Spleen (tissue), 11 donors: Measurements from ENCODE around the gene SEC62. TPM values are rescaled to one million over a fixed set of nuclear protein-coding genes. Genes with fewer than 3 reads are reported as not detected.

Experiments used
- DNase-seq: peaks from one replicate; pipeline ENCODE4 v3.0.0-alpha.2; 2020
- H3K27ac ChIP-seq, 8 donors: fragments of 200-600 bp; sonication (generic) in 7 of 8; 1 replicate in 4 of 8; 2 replicates in 4 of 8; pipeline versions ENCODE4 v1.5.0 to v1.8.0; 2016 to 2021; ENCODE audit warnings: inconsistent platforms in 4 of 8, mild to moderate bottlenecking in 4 of 8, moderate library complexity in 1 of 8
- H3K27me3 ChIP-seq, 7 donors: fragments of 200-600 bp; sonication (generic) in 6 of 7; replicated peaks in 1 of 7; 1 replicate in 4 of 7; 2 replicates in 3 of 7; pipeline versions ENCODE4 v1.5.0 to v1.8.0; 2016 to 2021; ENCODE audit warnings: inconsistent platforms in 3 of 7, mild to moderate bottlenecking in 1 of 7
- H3K36me3 ChIP-seq, 6 donors: fragments of 200-600 bp; sonication (generic) in 5 of 6; 1 replicate in 4 of 6; 2 replicates in 2 of 6; pipeline versions ENCODE4 v1.5.0 to v1.8.0; 2016 to 2021; ENCODE audit warnings: inconsistent platforms in 2 of 6
- H3K4me1 ChIP-seq, 6 donors: fragments of 200-600 bp; sonication (generic) in 5 of 6; 1 replicate in 3 of 6; 2 replicates in 3 of 6; pipeline versions ENCODE4 v1.5.0 to v1.8.0; 2016 to 2021; ENCODE audit warnings: inconsistent platforms in 3 of 6
- H3K4me3 ChIP-seq, 8 donors: fragments of 200-600 bp; sonication (generic) in 7 of 8; 1 replicate in 4 of 8; 2 replicates in 4 of 8; pipeline versions ENCODE4 v1.5.0 to v1.8.0; 2016 to 2021; ENCODE audit warnings: inconsistent platforms in 4 of 8, mild to moderate bottlenecking in 4 of 8, moderate library complexity in 2 of 8
- H3K9me3 ChIP-seq, 8 donors: fragments of 200-600 bp; sonication (generic) in 7 of 8; 1 replicate in 4 of 8; 2 replicates in 4 of 8; pipeline versions ENCODE4 v1.5.0 to v1.8.0; 2016 to 2021; ENCODE audit warnings: inconsistent platforms in 4 of 8
- CTCF ChIP-seq, 11 experiments: fragments of 200-600 bp in 7 of 11; fragments of 450-650 bp in 4 of 11; sonication (generic) in 4 of 11; IDR thresholded peaks in 8 of 11; conservative IDR thresholded peaks in 3 of 11; 1 replicate in 7 of 11; 2 replicates in 4 of 11; pipeline versions ENCODE4 v1.4.0 to v1.8.0; 2016 to 2021; ENCODE audit warnings: antibody characterized with exemption in 11 of 11, inconsistent platforms in 4 of 11, mild to moderate bottlenecking in 1 of 11
- POLR2A ChIP-seq, 3 donors: fragments of 450-650 bp; IDR thresholded peaks; one replicate each; pipeline ENCODE4 v1.5.1; 2017; ENCODE audit warnings: antibody characterized with exemption in 3 of 3, mild to moderate bottlenecking in 1 of 3
- POLR2AphosphoS5 ChIP-seq, 3 donors: sonication (generic); formaldehyde crosslinking; IDR thresholded peaks; one replicate each; pipeline ENCODE4 v1.5.1; 2017; ENCODE audit warnings: antibody characterized with exemption in 3 of 3
- WGBS, 5 donors: extraction: QIAGEN DNeasy Blood & Tissue Kit in 3 of 5; methylation state at CpG; one replicate each; pipeline versions ENCODE4 v1.1.5 to v1.1.7; 2013 to 2018; 5-methylcytosine and 5-hydroxymethylcytosine counted together
- intact Hi-C: fragments of 100-400 bp; cut with DNase I; formaldehyde crosslinking; loops from one replicate; pipeline ENCODE4 v1.15.0; 2023; ENCODE audit warnings: low total_unique reads
- polyA plus RNA-seq, 3 donors: library from polyadenylated mRNA; stranded (reverse); fragments of 200-250 nt; gene quantifications; one replicate each; pipeline ENCODE4 v1.2.1, GENCODE V29; 2013
- total RNA-seq, 7 donors: library from RNA; depleted of rRNA in 3 of 7; stranded (reverse); fragments of >200 nt in 3 of 7; fragmentation: NEBNext Ultra II Directional in 4 of 7; extraction: Animal tissue kit (Norgen Biotek cat#: 25700) in 4 of 7; gene quantifications; one replicate each; pipeline versions ENCODE4 v1.1.0 to v1.2.1, GENCODE V29; 2016 to 2021
- donor health status: healthy with polysubstance abuse.
- donor health status: DM: no; HTN: no; CAD: no; lungs with moderate emphysema.
- donor health status: DM: no; HTN: no; CAD: no.
- donor health status: Bipolar disorder and iron deficiency.
- donor health status: healthy.
- donor health status: DM: no; HTN: no; CAD: no.
- donor health status: DM: yes; HTN: yes; CAD: no.

SEC62 gene
- total and polyA plus RNA-seq, 10 donors: 32.8 to 178 (median 105) TPM

- peak overlapping the region in 2 of 8 donors; percentile 65 to 83 for H3K27ac ChIP-seq
- no peaks in the 10 kb centered on the region for H3K27me3 ChIP-seq
- no peaks in the 10 kb centered on the region for H3K36me3 ChIP-seq
- H3K4me1 ChIP-seq: peaks cover 0 to 35% (median 16%) of the 10 kb centered on the region in 6 donors
- H3K9me3 ChIP-seq: no peaks in the 10 kb centered on the region
- TF ChIP-seq CTCF (IDR thresholded peaks at IDR 0.05 in 8 of 11, conservative IDR thresholded peaks at IDR 0.05 in 3 of 11) (no peak), POLR2AphosphoS5 (IDR thresholded peaks at IDR 0.05) (no peak), POLR2A (IDR thresholded peaks at IDR 0.05) (no peak)
- no peak for DNase-seq
- H3K4me3 ChIP-seq: no peak overlapping the region
- WGBS, 5 donors: 90 to 100% (median 95%) methylated on average over 3 of the region's 3 CpGs
- intact Hi-C loops: no loop called here
These were observed 35.8 kb upstream of the SEC62 start for GRCh38 chr3:169930843-169931242.

- 67 to 75% (median 69%) methylated on average over 14 of the region's 14 CpGs for WGBS, 5 donors
These were observed 34.7 kb upstream of the SEC62 start for GRCh38 chr3:169931747-169932520.

GRCh38 chr3:169939320-169939719 lies 27.3 kb upstream of the SEC62 start:
- H3K27ac ChIP-seq: peak overlapping the region in 6 of 8 donors; percentile 63 to 89 (median 72)
- no peak overlapping the region for H3K4me3 ChIP-seq
- peaks cover 0 to 62% (median 21%) of the 10 kb centered on the region in 6 donors for H3K4me1 ChIP-seq
- H3K36me3 ChIP-seq: no peaks in the 10 kb centered on the region
- TF ChIP-seq POLR2AphosphoS5 (IDR thresholded peaks at IDR 0.05) (no peak), CTCF (IDR thresholded peaks at IDR 0.05 in 8 of 11, conservative IDR thresholded peaks at IDR 0.05 in 3 of 11) (no peak)
- no peaks in the 10 kb centered on the region for H3K27me3 ChIP-seq
- DNase-seq: no peak
- WGBS, 5 donors: 29 to 62% (median 57%) methylated on average over 1 of the region's 1 CpG
- intact Hi-C loops: no loop called here
- no peaks in the 10 kb centered on the region for H3K9me3 ChIP-seq

More at GRCh38 chr3:169931747-169932520, 34.7 kb upstream of the SEC62 start:
- TF ChIP-seq POLR2A (IDR thresholded peaks at IDR 0.05) (no peak), POLR2AphosphoS5 (IDR thresholded peaks at IDR 0.05) (peak in 2 of 3 donors; percentile 46 to 67)
- Histone ChIP-seq H3K4me1 (peaks cover 0 to 35% (median 16%) of the 10 kb centered on the region in 6 donors), H3K27ac (peak overlapping the region in 6 of 8 donors; percentile 43 to 83 (median 68)), H3K4me3 (peak overlapping the region in 1 of 8 donors; percentile 43), H3K9me3 (no peaks in the 10 kb centered on the region), H3K36me3 (no peaks in the 10 kb centered on the region), H3K27me3 (no peaks in the 10 kb centered on the region)
- peak; percentile 86 for DNase-seq
- intact Hi-C loops: no loop called here

- WGBS, 5 donors: 81 to 88% (median 84%) methylated on average over 5 of the region's 5 CpGs
- Histone ChIP-seq H3K9me3 (no peaks in the 10 kb centered on the region), H3K36me3 (no peaks in the 10 kb centered on the region), H3K27ac (peak overlapping the region in 7 of 8 donors; percentile 30 to 89 (median 67)), H3K4me3 (no peak overlapping the region), H3K27me3 (no peaks in the 10 kb centered on the region), H3K4me1 (peaks cover 1 to 66% (median 25%) of the 10 kb centered on the region in 6 donors)
- no peak for DNase-seq
- TF ChIP-seq POLR2A (IDR thresholded peaks at IDR 0.05) (no peak), CTCF (IDR thresholded peaks at IDR 0.05 in 8 of 11, conservative IDR thresholded peaks at IDR 0.05 in 3 of 11) (no peak), POLR2AphosphoS5 (IDR thresholded peaks at IDR 0.05) (no peak)
- intact Hi-C loops: no loop called here
These were observed 26.9 kb upstream of the SEC62 start for GRCh38 chr3:169939751-169940150.
